HepG2 (cell line): ENCODE measurements around the gene PRM2. TPM values are rescaled to one million over a fixed set of nuclear protein-coding genes. Genes with fewer than 3 reads are reported as not detected.
A peak's percentile ranks its signal among the peaks of the same experiment; 100 is the strongest.

Source experiments
- ARID2 ChIP-seq: sonication (generic); formaldehyde crosslinking; IDR thresholded peaks from 2 replicates; pipeline ENCODE4 v1.8.1; 2022; ENCODE audit warnings: mild to moderate bottlenecking, missing genetic modification reagents, borderline replicate concordance
- FOXK2 ChIP-seq: fragments of 450-650 bp; IDR thresholded peaks from 2 replicates; pipeline ENCODE4 v1.6.1; 2016
- HES4 ChIP-seq: sonication (generic); formaldehyde crosslinking; IDR thresholded peaks from 2 replicates; pipeline ENCODE4 v1.9.0; 2021; ENCODE audit warnings: mild to moderate bottlenecking, missing genetic modification reagents, borderline replicate concordance
- KDM5B ChIP-seq: sonication (generic); formaldehyde crosslinking; IDR thresholded peaks from 2 replicates; pipeline ENCODE4 v1.4.0; 2020; ENCODE audit warnings: missing genetic modification reagents, mild to moderate bottlenecking, borderline replicate concordance
- MLLT10 ChIP-seq: sonication (generic); formaldehyde crosslinking; IDR thresholded peaks from 2 replicates; pipeline ENCODE4 v1.4.0; 2020; ENCODE audit warnings: missing genetic modification reagents
- MYC ChIP-seq: sonication (generic); formaldehyde crosslinking; IDR thresholded peaks from 2 replicates; pipeline ENCODE4 v1.9.0; 2021; ENCODE audit warnings: missing genetic modification reagents, borderline replicate concordance
- NFIC ChIP-seq: IDR thresholded peaks from 2 replicates; pipeline ENCODE4 v1.6.1; 2012; ENCODE audit warnings: mild to moderate bottlenecking, low read length, inconsistent platforms
- SMAD1 ChIP-seq: sonication (generic); formaldehyde crosslinking; IDR thresholded peaks from 2 replicates; pipeline ENCODE4 v1.4.0; 2020; ENCODE audit warnings: missing genetic modification reagents, low read depth, mild to moderate bottlenecking, borderline replicate concordance
- SOX13 ChIP-seq, 3 experiments: fragments of 450-650 bp in 1 of 3; sonication (generic) in 1 of 3; formaldehyde crosslinking in 1 of 3; IDR thresholded peaks in 2 of 3; conservative IDR thresholded peaks in 1 of 3; 2 replicates each; pipeline versions ENCODE4 v1.5.0 to v1.6.1; 2016 to 2020; ENCODE audit warnings: antibody characterized with exemption in 1 of 3, mild to moderate bottlenecking in 1 of 3, missing compliant biosample characterization in 1 of 3, missing genetic modification reagents in 1 of 3, moderate library complexity in 1 of 3
- STAG1 ChIP-seq: sonication (generic); formaldehyde crosslinking; IDR thresholded peaks from 2 replicates; pipeline ENCODE4 v1.4.0; 2020; ENCODE audit warnings: missing genetic modification reagents
- TAF1 ChIP-seq: sonication (generic); formaldehyde crosslinking; IDR thresholded peaks from 2 replicates; pipeline ENCODE4 v1.4.0; 2020; ENCODE audit warnings: missing genetic modification reagents
- ZNF12 ChIP-seq: sonication (generic); formaldehyde crosslinking; IDR thresholded peaks from 2 replicates; pipeline ENCODE4 v1.5.0; 2020; ENCODE audit warnings: missing genetic modification reagents
- ZNF354B ChIP-seq: sonication (generic); formaldehyde crosslinking; IDR thresholded peaks from 2 replicates; pipeline ENCODE4 v1.8.0; 2022; ENCODE audit warnings: mild to moderate bottlenecking, missing genetic modification reagents
- polyA plus RNA-seq, 8 experiments: library from polyadenylated mRNA; depleted of rRNA in 3 of 8; stranded (reverse) in 7 of 8; unstranded in 1 of 8; fragments of >200 nt; fragmentation: Illumina TruSeq in 4 of 8; extraction: Trizol in 4 of 8; gene quantifications; 2 replicates each; pipeline versions ENCODE4 v1.2.1 to v1.2.3, GENCODE V29; 2011 to 2016; ENCODE audit warnings: low read depth in 4 of 8, missing spikeins in 1 of 8, mixed read lengths in 1 of 8; ENCODE audit not compliant: insufficient read depth in 1 of 8
- total RNA-seq, 5 experiments: library from RNA; depleted of rRNA; stranded (reverse); fragments of >200 nt; fragmentation: Illumina TruSeq; extraction: Trizol; gene quantifications; 2 replicates each; pipeline ENCODE4 v1.2.3, GENCODE V29; 2016; ENCODE audit warnings: low read depth in 1 of 5
- TF ChIP-seq, protein P1 (sequence below): sonication (generic); formaldehyde crosslinking; IDR thresholded peaks from 2 replicates; pipeline ENCODE4 v1.4.0; 2020; ENCODE audit warnings: missing genetic modification reagents, mild to moderate bottlenecking, borderline replicate concordance
- TF ChIP-seq, protein P2 (sequence below): IDR thresholded peaks from 2 replicates; pipeline ENCODE4 v1.6.1; 2016; ENCODE audit warnings: low read depth, borderline replicate concordance
- TF ChIP-seq, protein P3 (sequence below): IDR thresholded peaks from 2 replicates; pipeline ENCODE4 v1.6.1; 2018; ENCODE audit warnings: missing genetic modification reagents, mild to moderate bottlenecking, missing compliant biosample characterization
- TF ChIP-seq, protein P4 (sequence below): sonication (generic); formaldehyde crosslinking; IDR thresholded peaks from 2 replicates; pipeline ENCODE4 v1.4.0; 2020; ENCODE audit warnings: mild to moderate bottlenecking, missing genetic modification reagents
- TF ChIP-seq, protein P5 (sequence below): sonication (generic); formaldehyde crosslinking; IDR thresholded peaks from 2 replicates; pipeline ENCODE4 v1.4.0; 2020; ENCODE audit warnings: mild to moderate bottlenecking, missing genetic modification reagents

Gene PRM2
- total and polyA plus RNA-seq, 2 of the 13 experiments (the other 11 are each of a cell fraction or from before 2014, with no cell fraction given) = 0.54 TPM; not detected in 1

DNA sequence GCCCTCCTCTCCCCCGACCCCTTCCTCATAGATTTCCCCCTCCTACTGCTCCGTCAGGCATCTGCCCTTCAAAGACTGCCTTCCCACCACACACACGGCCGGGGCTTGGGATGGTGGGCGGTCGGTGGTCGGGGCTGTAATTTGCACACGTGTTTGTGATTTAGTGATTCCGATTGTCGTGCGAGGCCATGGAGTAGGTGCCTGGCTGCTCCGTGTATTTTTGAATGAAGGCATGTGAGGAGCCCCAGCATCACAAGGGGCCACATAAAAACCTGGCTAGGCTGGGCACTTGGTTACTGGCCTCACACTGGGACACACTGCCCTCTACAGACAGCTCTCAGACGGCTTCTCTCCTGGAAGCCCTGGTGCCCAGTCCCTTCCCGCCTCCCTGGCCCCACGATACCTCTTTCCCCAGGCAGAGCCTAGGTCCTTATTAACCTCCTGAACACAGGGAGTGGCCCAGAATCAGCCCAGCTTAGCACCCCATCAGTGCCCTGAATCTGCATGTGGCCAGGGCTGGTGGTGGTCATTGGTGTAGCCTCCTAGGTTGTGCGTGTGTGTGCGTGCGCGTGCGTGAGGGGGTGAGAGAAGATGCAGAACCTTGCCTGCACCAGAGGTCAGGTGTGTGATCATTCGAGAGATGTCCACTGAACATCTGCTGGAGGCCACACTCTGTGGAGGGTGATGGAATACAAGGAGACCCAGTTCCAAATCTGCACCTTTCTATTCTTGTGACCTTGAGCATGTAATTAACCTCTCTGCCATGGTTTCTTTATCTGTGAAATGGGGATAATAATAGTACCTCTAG, 18.9 kb downstream of the PRM2 start (continued):
- TF ChIP-seq, protein P1, sequence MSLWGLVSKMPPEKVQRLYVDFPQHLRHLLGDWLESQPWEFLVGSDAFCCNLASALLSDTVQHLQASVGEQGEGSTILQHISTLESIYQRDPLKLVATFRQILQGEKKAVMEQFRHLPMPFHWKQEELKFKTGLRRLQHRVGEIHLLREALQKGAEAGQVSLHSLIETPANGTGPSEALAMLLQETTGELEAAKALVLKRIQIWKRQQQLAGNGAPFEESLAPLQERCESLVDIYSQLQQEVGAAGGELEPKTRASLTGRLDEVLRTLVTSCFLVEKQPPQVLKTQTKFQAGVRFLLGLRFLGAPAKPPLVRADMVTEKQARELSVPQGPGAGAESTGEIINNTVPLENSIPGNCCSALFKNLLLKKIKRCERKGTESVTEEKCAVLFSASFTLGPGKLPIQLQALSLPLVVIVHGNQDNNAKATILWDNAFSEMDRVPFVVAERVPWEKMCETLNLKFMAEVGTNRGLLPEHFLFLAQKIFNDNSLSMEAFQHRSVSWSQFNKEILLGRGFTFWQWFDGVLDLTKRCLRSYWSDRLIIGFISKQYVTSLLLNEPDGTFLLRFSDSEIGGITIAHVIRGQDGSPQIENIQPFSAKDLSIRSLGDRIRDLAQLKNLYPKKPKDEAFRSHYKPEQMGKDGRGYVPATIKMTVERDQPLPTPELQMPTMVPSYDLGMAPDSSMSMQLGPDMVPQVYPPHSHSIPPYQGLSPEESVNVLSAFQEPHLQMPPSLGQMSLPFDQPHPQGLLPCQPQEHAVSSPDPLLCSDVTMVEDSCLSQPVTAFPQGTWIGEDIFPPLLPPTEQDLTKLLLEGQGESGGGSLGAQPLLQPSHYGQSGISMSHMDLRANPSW (CRISPR knock-in tag) = peak; percentile 86; the same call in 1 of the 2 replicates
- TF ChIP-seq HES4 = peak; percentile 90; the same call in 1 of the 2 replicates
- 0 out of 2 replicates have a peak, but pooled peaks have one; percentile 21 for TF ChIP-seq SOX13 (IDR thresholded peaks at IDR 0.05)
- TF ChIP-seq SOX13 (CRISPR knock-in tag; conservative IDR thresholded peaks at IDR 0.05 in 1 of 2, IDR thresholded peaks at IDR 0.05 in 1 of 2) = peak in 1 of 2 experiments; percentile 39; a peak in 2 of 4 replicates
- TF ChIP-seq, protein P2, sequence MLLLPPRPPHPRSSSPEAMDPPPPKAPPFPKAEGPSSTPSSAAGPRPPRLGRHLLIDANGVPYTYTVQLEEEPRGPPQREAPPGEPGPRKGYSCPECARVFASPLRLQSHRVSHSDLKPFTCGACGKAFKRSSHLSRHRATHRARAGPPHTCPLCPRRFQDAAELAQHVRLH (CRISPR knock-in tag) = peak; percentile 65; the same call in 1 of the 2 replicates
- TF ChIP-seq STAG1 = peak; percentile 87
- TF ChIP-seq NFIC = no peak
- no peak for TF ChIP-seq FOXK2
- TF ChIP-seq, protein P3, sequence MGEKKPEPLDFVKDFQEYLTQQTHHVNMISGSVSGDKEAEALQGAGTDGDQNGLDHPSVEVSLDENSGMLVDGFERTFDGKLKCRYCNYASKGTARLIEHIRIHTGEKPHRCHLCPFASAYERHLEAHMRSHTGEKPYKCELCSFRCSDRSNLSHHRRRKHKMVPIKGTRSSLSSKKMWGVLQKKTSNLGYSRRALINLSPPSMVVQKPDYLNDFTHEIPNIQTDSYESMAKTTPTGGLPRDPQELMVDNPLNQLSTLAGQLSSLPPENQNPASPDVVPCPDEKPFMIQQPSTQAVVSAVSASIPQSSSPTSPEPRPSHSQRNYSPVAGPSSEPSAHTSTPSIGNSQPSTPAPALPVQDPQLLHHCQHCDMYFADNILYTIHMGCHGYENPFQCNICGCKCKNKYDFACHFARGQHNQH (CRISPR knock-in tag) = no peak; the same call in 1 of the 2 replicates
- TF ChIP-seq TAF1 (CRISPR knock-in tag) = no peak
- TF ChIP-seq, protein P4, sequence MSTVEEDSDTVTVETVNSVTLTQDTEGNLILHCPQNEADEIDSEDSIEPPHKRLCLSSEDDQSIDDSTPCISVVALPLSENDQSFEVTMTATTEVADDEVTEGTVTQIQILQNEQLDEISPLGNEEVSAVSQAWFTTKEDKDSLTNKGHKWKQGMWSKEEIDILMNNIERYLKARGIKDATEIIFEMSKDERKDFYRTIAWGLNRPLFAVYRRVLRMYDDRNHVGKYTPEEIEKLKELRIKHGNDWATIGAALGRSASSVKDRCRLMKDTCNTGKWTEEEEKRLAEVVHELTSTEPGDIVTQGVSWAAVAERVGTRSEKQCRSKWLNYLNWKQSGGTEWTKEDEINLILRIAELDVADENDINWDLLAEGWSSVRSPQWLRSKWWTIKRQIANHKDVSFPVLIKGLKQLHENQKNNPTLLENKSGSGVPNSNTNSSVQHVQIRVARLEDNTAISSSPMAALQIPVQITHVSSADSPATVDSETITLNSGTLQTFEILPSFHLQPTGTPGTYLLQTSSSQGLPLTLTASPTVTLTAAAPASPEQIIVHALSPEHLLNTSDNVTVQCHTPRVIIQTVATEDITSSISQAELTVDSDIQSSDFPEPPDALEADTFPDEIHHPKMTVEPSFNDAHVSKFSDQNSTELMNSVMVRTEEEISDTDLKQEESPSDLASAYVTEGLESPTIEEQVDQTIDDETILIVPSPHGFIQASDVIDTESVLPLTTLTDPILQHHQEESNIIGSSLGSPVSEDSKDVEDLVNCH (CRISPR knock-in tag) = peak; percentile 86
- TF ChIP-seq, protein P5, sequence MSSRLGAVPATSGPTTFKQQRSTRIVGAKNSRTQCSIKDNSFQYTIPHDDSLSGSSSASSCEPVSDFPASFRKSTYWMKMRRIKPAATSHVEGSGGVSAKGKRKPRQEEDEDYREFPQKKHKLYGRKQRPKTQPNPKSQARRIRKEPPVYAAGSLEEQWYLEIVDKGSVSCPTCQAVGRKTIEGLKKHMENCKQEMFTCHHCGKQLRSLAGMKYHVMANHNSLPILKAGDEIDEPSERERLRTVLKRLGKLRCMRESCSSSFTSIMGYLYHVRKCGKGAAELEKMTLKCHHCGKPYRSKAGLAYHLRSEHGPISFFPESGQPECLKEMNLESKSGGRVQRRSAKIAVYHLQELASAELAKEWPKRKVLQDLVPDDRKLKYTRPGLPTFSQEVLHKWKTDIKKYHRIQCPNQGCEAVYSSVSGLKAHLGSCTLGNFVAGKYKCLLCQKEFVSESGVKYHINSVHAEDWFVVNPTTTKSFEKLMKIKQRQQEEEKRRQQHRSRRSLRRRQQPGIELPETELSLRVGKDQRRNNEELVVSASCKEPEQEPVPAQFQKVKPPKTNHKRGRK (CRISPR knock-in tag) = peak; percentile 90
- TF ChIP-seq MLLT10 (CRISPR knock-in tag) = no peak
- TF ChIP-seq MYC (CRISPR knock-in tag) = peak; percentile 81
- 0 out of 2 replicates have a peak, but pooled peaks have one; percentile 6 for TF ChIP-seq KDM5B (CRISPR knock-in tag)
- TF ChIP-seq ZNF354B (CRISPR knock-in tag) = 0 out of 2 replicates have a peak, but pooled peaks have one; percentile 96
- peak; percentile 48 for TF ChIP-seq SMAD1
- TF ChIP-seq ZNF12 (CRISPR knock-in tag) = peak; percentile 41; the same call in 1 of the 2 replicates
- TF ChIP-seq ARID2 (CRISPR knock-in tag) = peak; percentile 85; the same call in 1 of the 2 replicates
